Testis (tissue), 2 donors: ENCODE data around the gene SPOUT1.

ENCODE experiments used
- CTCF ChIP-seq, 3 experiments: fragments of 450-650 bp in 2 of 3; fragments of 200-600 bp in 1 of 3; sonication (generic) in 1 of 3; IDR thresholded peaks; one replicate each; pipeline ENCODE4 v1.5.1; 2016 to 2019; ENCODE audit warnings: antibody characterized with exemption in 3 of 3, mild to moderate bottlenecking in 2 of 3, moderate library complexity in 1 of 3
- POLR2A ChIP-seq: fragments of 450-650 bp; IDR thresholded peaks from one replicate; pipeline ENCODE4 v1.6.1; 2017; ENCODE audit warnings: antibody characterized with exemption, mild to moderate bottlenecking, moderate library complexity

GRCh38 chr9:128807827-128808226 is 21.8 kb downstream of the SPOUT1 start:
- no peak for TF ChIP-seq CTCF (IDR thresholded peaks at IDR 0.05)
- TF ChIP-seq POLR2A, result no peak
